Mononuclear cell (primary cell): Measurements from ENCODE around the gene OMG. TPM values are rescaled to one million over a fixed set of nuclear protein-coding genes. Genes with fewer than 3 reads are reported as not detected.
"Not testable (repeated sequence)": the region's sequence is repeated elsewhere in the genome, so short reads cannot be mapped to it uniquely, and the experiment has no call there.

Experiments used
- H3K27me3 ChIP-seq: 2 replicates; pipeline ENCODE4 v1.6.0; 2011; ENCODE audit warnings: low read length, control low read depth; ENCODE audit not compliant: insufficient read depth
- H3K4me1 ChIP-seq: 2 replicates; pipeline ENCODE4 v1.5.1; 2011; ENCODE audit warnings: mild to moderate bottlenecking, low read length, control low read depth; ENCODE audit not compliant: insufficient read depth
- H3K4me3 ChIP-seq: 2 replicates; pipeline ENCODE4 v1.5.1; 2011; ENCODE audit warnings: mild to moderate bottlenecking, low read length, moderate library complexity
- H3K9me3 ChIP-seq: 2 replicates; pipeline ENCODE4 v1.5.1; 2011; ENCODE audit warnings: low read depth, mild to moderate bottlenecking, control low read depth, low read length
- total RNA-seq: library from RNA; depleted of rRNA; stranded (reverse); fragments of >200 nt; gene quantifications from one replicate; pipeline ENCODE4 v1.2.3, GENCODE V29; 2012

The OMG gene
- total RNA-seq, 1 donor, result 0.21 TPM

DNA sequence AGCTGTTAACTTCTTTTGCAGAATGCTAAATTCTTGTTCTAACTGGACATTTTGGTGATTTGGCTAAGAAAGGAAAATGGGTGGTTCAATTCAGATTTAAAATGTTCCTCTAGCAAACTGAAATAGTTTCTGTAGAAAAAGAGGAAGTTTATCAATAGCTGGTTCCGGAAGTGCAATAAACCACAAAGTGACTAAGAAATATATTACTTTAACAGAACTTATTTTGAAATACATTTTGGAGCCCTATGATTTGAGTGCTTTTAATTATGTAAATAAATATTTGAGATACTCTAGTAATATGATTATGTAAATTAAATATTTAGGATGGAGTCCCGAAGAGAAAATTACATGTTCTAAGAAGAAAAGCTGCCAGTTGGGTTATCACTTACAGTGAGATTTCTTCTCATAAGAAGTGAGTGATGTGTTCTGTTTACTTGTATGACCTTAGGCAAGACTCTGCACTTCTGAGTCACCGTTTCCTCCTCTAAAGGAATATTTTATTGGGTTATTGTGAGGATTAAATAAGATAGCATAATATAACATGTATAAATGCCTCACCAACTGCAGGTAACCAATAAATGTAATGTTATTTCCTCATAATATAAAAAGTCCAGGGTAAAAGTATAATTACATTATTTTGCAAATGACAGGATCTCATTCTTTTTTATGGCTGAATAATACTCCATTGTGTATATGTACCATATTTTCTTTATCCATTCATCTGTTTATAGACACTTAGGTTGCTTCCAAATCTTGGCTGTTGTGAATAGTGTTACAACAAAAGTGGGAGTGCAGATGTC is 17.1 kb upstream of the OMG start, which contains the start of gene EVI2B:
Gene EVI2B (minus strand): TSS at position 73 of the 800 bp plus-strand sequence. CDS start 8,445 bp downstream, outside the sequence.
- peak within 1 kb of the TSS; percentile 88 for H3K4me3 ChIP-seq
- H3K27me3 ChIP-seq, result no peaks in the 10 kb centered on the region
- H3K9me3 ChIP-seq, result no peaks in the 10 kb centered on the region
- H3K4me1 ChIP-seq, result peaks cover 37% of the 10 kb centered on the region

DNA sequence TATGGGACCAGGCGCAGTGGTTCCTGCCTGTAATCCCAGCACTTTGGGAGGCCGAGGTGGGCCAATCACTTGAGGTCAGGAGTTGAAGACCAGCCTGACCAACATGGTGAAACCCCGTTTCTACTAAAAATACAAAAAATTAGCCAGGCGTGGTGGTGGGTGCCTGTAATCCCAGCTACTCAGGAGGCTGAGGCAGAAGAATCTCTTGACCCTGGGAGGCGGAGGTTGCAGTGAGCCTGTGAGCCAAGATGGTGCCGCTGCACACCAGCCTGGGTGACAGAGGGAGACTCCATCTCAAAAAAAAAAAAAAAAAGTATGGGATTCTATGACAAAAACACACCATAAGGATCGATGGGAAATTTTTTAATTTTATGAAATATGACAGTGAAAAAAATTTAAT is 15.2 kb upstream of the OMG start:
- not testable (repeated sequence) for H3K27me3 ChIP-seq, H3K9me3 ChIP-seq
- Histone ChIP-seq H3K4me3 (peak overlapping the region; percentile 88), H3K4me1 (peaks cover 46% of the 10 kb centered on the region)

DNA sequence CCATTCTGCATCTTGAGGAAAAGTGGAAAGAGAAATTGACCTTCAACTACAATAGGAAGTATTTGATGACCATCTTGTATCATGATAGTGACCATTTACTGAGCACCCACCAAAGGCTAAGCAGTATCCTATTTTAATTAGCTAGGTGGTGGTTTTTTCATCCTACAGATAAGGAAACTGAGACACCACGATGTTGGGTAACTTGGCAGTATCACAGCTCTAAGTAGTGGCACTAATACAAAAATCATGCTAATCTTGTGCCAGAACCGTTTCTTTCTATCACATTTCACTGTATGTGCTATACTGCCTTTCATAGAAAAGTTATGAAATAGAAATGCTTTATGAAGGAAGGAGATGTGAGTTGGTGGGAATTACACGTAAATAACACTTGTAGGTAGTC is 14.5 kb upstream of the OMG start:
- Histone ChIP-seq H3K9me3 (no peaks in the 10 kb centered on the region), H3K27me3 (no peaks in the 10 kb centered on the region), H3K4me3 (peak overlapping the region; percentile 88), H3K4me1 (peaks cover 46% of the 10 kb centered on the region)

DNA sequence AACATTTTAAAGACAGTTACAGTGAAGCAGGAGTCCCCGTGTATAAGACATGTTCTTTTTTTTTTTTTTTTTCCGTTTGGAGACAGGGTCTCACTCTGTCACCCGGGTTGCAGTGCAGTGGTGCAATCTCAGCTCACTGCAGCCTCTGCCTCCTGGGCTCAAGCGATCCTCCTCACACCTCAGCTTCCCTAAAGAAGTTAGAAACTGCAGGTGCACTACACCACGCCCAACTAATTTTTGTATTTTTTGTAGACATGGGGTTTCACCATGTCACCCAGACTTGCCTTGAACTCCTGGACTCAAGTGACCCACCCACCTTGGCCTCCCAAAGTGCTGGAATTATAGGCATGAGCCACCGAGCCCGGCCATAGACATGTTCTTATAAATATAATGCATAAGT is 13.8 kb upstream of the OMG start:
- Histone ChIP-seq H3K27me3 (no peaks in the 10 kb centered on the region), H3K4me3 (peak overlapping the region; percentile 88), H3K9me3 (no peaks in the 10 kb centered on the region), H3K4me1 (peaks cover 47% of the 10 kb centered on the region)

DNA sequence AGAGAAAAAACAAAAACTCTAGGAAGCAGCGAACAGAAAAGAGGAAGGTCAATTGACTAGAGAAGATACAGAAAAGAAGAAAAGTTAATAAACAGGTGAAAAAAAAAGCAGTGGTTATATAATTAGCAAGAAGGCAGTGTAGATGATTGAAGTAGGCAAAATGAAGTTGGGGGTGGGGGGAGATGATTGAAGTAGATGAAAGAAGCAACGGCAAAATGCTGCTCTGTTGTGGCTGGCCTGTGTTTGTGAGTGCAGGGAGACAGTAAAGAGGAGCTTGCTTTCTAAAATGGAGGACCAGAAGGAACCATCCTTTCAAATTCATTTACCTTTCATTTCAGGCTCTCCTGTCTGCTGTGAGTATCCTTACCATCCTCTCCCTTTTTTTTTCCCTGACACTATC is 13.2 kb upstream of the OMG start:
- Histone ChIP-seq H3K27me3 (no peaks in the 10 kb centered on the region), H3K9me3 (no peaks in the 10 kb centered on the region), H3K4me3 (peak overlapping the region; percentile 88), H3K4me1 (peaks cover 42% of the 10 kb centered on the region)

DNA sequence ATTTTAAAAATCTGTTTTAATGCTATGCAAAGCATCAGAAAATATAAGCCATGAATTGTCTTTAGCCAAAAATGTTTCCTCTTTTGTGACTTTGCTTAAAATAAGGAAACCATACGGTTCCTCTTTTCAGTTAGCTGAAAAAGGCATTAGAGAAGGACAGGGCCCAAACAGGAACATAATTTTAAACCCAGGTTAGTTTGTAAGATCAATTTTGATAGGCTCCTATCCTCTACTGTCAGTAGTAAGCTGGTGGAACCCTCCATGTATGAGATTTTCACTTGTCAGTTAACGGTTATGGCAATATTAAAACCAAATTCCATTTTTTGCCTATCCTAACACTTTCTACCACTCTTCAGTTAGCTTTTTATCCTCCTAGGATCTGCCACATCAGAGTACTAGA is 12.5 kb upstream of the OMG start:
- H3K27me3 ChIP-seq, result no peaks in the 10 kb centered on the region
- H3K9me3 ChIP-seq, result no peaks in the 10 kb centered on the region
- H3K4me1 ChIP-seq, result peaks cover 43% of the 10 kb centered on the region
- H3K4me3 ChIP-seq, result peak overlapping the region; percentile 88

DNA sequence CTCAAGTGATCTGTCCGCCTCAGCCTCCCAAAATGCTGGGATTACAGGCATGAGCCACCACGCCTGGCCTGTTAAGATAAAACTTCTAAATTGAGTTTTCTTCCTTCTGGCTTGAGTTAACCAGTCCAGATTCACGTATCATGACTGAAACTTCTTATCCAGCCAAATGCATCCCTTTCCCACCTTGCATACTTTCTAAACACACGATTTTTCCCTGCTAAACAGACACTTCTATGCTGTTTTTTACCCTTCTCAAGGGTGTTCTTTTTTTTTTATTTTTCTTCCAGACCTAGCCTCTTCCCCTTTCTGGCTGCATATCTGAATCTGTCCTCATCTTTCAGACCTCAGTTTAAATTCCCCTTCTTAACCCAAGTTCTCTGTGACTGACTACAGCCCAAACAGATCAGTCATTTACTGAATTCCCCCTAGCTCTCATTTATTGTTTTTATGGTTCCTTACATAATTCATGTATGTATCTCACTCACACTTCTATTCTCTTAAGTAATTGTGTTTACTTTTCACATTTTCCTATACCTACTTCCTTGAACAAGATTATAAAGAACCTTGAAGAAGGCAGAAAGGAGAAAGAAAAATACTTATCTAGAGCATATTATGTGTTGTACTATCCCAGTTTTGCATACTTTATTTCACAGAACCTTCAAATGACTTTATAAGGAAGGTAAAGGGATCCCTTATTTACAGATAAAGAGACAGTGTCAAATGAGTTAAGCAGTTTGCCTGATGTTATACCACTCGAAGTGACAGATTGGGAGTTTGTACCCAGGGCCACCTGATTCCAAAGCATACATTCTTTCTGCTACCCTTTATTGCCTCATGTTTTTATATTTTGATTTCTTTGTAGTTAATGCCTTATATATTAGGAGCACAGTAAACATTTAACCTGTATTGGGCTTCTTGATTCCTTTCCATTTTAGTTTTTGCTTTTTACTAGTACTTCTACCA is 11.6 kb upstream of the OMG start:
- Histone ChIP-seq H3K27me3 (no peaks in the 10 kb centered on the region), H3K4me1 (peaks cover 47% of the 10 kb centered on the region), H3K9me3 (no peaks in the 10 kb centered on the region), H3K4me3 (peak overlapping the region; percentile 88)

DNA sequence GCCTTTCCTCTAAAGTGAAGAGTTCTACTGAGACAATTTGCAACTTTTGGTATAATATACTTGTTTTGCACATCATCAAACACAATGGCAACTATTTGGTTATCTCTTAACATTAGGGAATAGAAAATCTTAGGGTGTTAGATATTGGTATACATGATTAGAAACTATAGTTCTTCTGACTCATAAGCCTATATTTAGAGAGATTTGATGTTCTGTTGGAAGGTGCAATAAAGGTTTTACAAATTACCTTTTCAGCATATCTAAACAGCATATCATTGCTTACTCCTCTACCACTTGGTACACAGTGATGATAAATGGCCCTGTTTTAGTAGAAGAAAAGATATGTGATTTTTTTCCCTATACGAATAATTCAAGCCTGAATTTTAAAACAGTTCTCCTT is 10.6 kb upstream of the OMG start:
- H3K27me3 ChIP-seq, result no peaks in the 10 kb centered on the region
- peaks cover 47% of the 10 kb centered on the region for H3K4me1 ChIP-seq
- H3K9me3 ChIP-seq, result no peaks in the 10 kb centered on the region
- H3K4me3 ChIP-seq, result peak overlapping the region; percentile 88

DNA sequence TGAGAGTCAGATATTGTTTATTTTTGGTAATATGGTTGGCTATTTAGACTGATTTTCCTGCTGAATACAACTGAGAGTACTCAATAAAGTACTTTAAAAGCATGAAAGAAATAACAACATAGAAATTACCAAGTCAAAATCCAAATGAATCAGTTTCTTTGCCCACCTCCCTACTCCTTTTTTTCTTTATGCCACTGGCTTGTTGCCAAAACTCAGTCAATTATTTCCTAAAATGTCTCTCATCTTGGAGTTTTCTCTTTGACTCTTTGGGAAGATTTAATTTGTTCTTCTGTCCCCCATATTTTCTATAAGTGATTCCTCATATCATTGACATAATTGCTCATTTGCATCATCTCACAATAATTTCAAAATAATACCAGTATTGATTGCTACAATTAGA is 2.6 kb upstream of the OMG start:
- H3K4me1 ChIP-seq, result peaks cover 5% of the 10 kb centered on the region
- H3K27me3 ChIP-seq, result no peaks in the 10 kb centered on the region
- no peak overlapping the region for H3K4me3 ChIP-seq
- H3K9me3 ChIP-seq, result no peaks in the 10 kb centered on the region

DNA sequence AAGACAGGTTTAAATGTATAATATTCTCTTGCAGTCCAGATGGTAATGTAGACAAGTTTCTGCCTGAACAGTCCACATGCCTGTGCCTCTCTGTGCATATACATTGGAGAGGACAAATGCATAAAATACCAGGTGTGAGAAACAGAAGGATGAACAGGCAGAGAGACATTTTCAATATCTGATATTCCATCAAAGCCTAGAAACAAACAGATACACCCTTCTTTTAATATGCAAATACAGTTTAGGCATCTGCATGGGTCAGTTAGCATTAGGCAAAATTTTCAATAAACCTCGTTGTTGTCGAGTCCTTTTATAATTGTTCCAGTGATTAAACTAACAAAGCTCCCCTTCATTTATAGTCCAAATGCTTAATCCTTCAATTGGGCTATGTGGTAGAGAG is 897 bp downstream of the OMG start:
- H3K9me3 ChIP-seq, result no peaks in the 10 kb centered on the region
- no peaks in the 10 kb centered on the region for H3K4me1 ChIP-seq
- no peak overlapping the region for H3K4me3 ChIP-seq
- no peaks in the 10 kb centered on the region for H3K27me3 ChIP-seq

DNA sequence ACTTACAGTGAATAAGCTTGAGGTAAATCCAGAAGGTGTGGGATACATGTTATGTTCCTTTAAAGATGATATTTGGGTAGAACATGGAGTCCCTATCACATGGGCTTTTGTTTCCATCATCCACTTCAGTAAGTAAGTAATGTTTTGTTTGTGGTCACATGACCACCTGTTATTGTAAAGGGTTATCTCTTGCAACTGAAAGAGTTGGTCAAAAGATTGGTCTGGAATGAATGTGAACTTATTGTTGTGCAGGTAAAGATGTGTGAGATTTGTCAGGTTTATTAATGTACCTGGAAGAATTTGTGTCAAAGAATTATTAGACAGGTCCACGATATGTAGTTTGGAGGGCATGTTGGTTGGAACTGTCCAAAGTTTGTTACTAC is 1.6 kb downstream of the OMG start:
- no peaks in the 10 kb centered on the region for H3K9me3 ChIP-seq

DNA sequence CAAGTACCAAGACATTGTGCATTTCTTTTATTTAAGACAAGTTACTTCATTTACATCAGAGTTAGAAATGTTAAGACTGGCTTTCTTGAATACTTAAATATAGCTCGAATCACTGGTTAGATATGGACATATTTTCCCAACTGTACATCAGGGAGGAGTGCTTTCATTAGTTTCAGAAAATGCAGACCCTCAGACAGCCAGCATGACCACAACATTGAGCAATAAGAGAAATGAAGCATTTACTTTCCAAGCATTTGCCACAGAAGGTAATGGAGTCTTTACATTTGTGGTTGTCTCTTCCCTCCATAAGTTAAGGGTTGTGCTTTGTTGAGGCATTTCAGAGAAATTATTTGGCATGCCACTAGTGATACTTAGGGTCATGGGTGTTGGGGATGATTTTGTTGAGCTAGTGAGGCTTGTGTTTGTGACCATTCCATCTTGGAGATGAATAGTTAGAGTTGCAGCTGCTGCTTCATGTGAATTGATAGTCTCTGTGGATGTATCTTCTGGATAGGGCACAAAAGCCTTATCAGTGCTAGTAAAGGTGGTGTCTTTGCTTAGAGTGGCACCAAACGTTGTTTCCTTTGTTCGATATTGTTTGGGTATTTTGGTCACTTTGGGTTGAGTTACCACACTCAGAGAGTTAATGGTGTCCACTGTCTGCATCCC is 2.1 kb downstream of the OMG start:
- Histone ChIP-seq H3K4me1 (no peaks in the 10 kb centered on the region), H3K9me3 (no peaks in the 10 kb centered on the region), H3K4me3 (no peak overlapping the region), H3K27me3 (no peaks in the 10 kb centered on the region)

More for the DNA sequence above, 1.6 kb downstream of the OMG start:
- H3K4me3 ChIP-seq, result no peak overlapping the region
- H3K27me3 ChIP-seq, result no peaks in the 10 kb centered on the region
- no peaks in the 10 kb centered on the region for H3K4me1 ChIP-seq

DNA sequence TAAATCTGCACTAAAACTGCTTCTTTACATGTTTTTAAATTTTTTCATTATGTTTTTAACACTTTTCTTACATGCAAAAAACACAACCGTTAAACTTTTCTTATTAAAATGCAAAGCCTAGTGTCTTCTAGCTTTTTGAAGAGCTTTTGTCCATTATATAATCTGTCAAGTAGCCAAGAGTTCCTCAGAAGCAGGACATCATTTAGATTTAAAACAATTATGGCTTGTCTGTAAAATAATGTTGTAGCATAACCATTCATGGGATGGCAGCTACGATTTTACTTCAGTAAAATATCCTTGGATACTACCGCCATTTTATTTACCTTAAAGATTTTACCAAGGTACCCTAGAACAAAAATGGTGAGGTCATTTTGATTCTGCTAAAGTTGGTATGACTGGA is 2.8 kb downstream of the OMG start:
- Histone ChIP-seq H3K9me3 (no peaks in the 10 kb centered on the region), H3K4me1 (no peaks in the 10 kb centered on the region), H3K4me3 (no peak overlapping the region), H3K27me3 (no peaks in the 10 kb centered on the region)

DNA sequence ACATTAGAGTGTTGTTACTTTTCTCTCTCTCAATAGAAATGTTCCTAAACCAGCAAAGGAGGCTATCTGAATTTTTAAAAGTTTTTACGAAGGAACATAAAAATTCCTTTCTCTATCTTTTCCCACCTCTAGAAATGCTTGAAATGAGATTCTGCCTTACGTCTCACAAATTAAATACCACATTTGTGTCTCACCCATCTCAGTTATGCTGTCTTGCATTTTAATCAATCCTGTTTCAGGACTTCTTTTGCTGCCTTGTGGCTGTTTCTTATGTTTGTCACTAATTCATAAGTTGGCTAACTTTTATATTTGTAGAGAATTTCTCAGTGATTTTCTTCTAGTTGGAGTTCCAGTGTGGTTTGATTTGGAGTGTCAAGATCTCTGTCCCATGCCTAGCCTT is 3.5 kb downstream of the OMG start:
- H3K27me3 ChIP-seq, result no peaks in the 10 kb centered on the region
- H3K9me3 ChIP-seq, result no peaks in the 10 kb centered on the region
- H3K4me1 ChIP-seq, result no peaks in the 10 kb centered on the region
- no peak overlapping the region for H3K4me3 ChIP-seq

DNA sequence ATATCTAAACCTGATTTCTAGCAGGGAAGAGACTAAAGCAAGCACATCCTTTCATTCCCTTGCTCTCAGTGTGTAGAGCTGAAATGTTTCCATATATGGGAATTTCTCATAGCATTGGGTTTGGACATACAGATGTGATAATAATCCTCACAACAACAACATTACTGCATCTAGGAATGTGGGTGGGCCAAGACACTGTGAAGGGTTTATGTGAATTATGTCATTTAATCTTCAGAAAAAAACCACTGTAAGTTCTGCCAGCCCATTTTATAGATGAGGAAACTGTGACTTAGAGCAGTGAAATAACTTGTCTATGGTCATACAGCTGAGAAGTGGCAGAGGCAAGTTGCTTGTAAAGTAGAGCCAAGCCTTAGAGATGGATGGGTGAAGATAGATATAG is 5.2 kb downstream of the OMG start:
- Histone ChIP-seq H3K27me3 (no peaks in the 10 kb centered on the region), H3K9me3 (no peaks in the 10 kb centered on the region), H3K4me3 (no peak overlapping the region), H3K4me1 (no peaks in the 10 kb centered on the region)
